Spleen (tissue), 11 donors: ENCODE measurements around the gene DMD. TPM values are rescaled to one million over a fixed set of nuclear protein-coding genes. Genes with fewer than 3 reads are reported as not detected.

Experiments
- DNase-seq: peaks from one replicate; pipeline ENCODE4 v3.0.0-alpha.2; 2020
- H3K27ac ChIP-seq, 8 donors: fragments of 200-600 bp; sonication (generic) in 7 of 8; 1 replicate in 4 of 8; 2 replicates in 4 of 8; pipeline versions ENCODE4 v1.5.0 to v1.8.0; 2016 to 2021; ENCODE audit warnings: inconsistent platforms in 4 of 8, mild to moderate bottlenecking in 4 of 8, moderate library complexity in 1 of 8
- H3K27me3 ChIP-seq, 7 donors: fragments of 200-600 bp; sonication (generic) in 6 of 7; replicated peaks in 1 of 7; 1 replicate in 4 of 7; 2 replicates in 3 of 7; pipeline versions ENCODE4 v1.5.0 to v1.8.0; 2016 to 2021; ENCODE audit warnings: inconsistent platforms in 3 of 7, mild to moderate bottlenecking in 1 of 7
- H3K36me3 ChIP-seq, 6 donors: fragments of 200-600 bp; sonication (generic) in 5 of 6; 1 replicate in 4 of 6; 2 replicates in 2 of 6; pipeline versions ENCODE4 v1.5.0 to v1.8.0; 2016 to 2021; ENCODE audit warnings: inconsistent platforms in 2 of 6
- H3K4me1 ChIP-seq, 6 donors: fragments of 200-600 bp; sonication (generic) in 5 of 6; 1 replicate in 3 of 6; 2 replicates in 3 of 6; pipeline versions ENCODE4 v1.5.0 to v1.8.0; 2016 to 2021; ENCODE audit warnings: inconsistent platforms in 3 of 6
- H3K4me3 ChIP-seq, 8 donors: fragments of 200-600 bp; sonication (generic) in 7 of 8; 1 replicate in 4 of 8; 2 replicates in 4 of 8; pipeline versions ENCODE4 v1.5.0 to v1.8.0; 2016 to 2021; ENCODE audit warnings: inconsistent platforms in 4 of 8, mild to moderate bottlenecking in 4 of 8, moderate library complexity in 2 of 8
- H3K9me3 ChIP-seq, 8 donors: fragments of 200-600 bp; sonication (generic) in 7 of 8; 1 replicate in 4 of 8; 2 replicates in 4 of 8; pipeline versions ENCODE4 v1.5.0 to v1.8.0; 2016 to 2021; ENCODE audit warnings: inconsistent platforms in 4 of 8
- POLR2A ChIP-seq, 3 donors: fragments of 450-650 bp; IDR thresholded peaks; one replicate each; pipeline ENCODE4 v1.5.1; 2017; ENCODE audit warnings: antibody characterized with exemption in 3 of 3, mild to moderate bottlenecking in 1 of 3
- POLR2AphosphoS5 ChIP-seq, 3 donors: sonication (generic); formaldehyde crosslinking; IDR thresholded peaks; one replicate each; pipeline ENCODE4 v1.5.1; 2017; ENCODE audit warnings: antibody characterized with exemption in 3 of 3
- WGBS, 5 donors: extraction: QIAGEN DNeasy Blood & Tissue Kit in 3 of 5; methylation state at CpG; one replicate each; pipeline versions ENCODE4 v1.1.5 to v1.1.7; 2013 to 2018; 5-methylcytosine and 5-hydroxymethylcytosine counted together
- intact Hi-C: fragments of 100-400 bp; cut with DNase I; formaldehyde crosslinking; loops from one replicate; pipeline ENCODE4 v1.15.0; 2023; ENCODE audit warnings: low total_unique reads
- polyA plus RNA-seq, 3 donors: library from polyadenylated mRNA; stranded (reverse); fragments of 200-250 nt; gene quantifications; one replicate each; pipeline ENCODE4 v1.2.1, GENCODE V29; 2013
- total RNA-seq, 7 donors: library from RNA; depleted of rRNA in 3 of 7; stranded (reverse); fragments of >200 nt in 3 of 7; fragmentation: NEBNext Ultra II Directional in 4 of 7; extraction: Animal tissue kit (Norgen Biotek cat#: 25700) in 4 of 7; gene quantifications; one replicate each; pipeline versions ENCODE4 v1.1.0 to v1.2.1, GENCODE V29; 2016 to 2021
- TF ChIP-seq, protein P1 (sequence below), 11 experiments: fragments of 200-600 bp in 7 of 11; fragments of 450-650 bp in 4 of 11; sonication (generic) in 4 of 11; IDR thresholded peaks in 8 of 11; conservative IDR thresholded peaks in 3 of 11; 1 replicate in 7 of 11; 2 replicates in 4 of 11; pipeline versions ENCODE4 v1.4.0 to v1.8.0; 2016 to 2021; ENCODE audit warnings: antibody characterized with exemption in 11 of 11, inconsistent platforms in 4 of 11, mild to moderate bottlenecking in 1 of 11
- donor health status: healthy with polysubstance abuse.
- donor health status: DM: no; HTN: no; CAD: no; lungs with moderate emphysema.
- donor health status: DM: no; HTN: no; CAD: no.
- donor health status: Bipolar disorder and iron deficiency.
- donor health status: healthy.
- donor health status: DM: no; HTN: no; CAD: no.
- donor health status: DM: yes; HTN: yes; CAD: no.

The DMD gene
- total and polyA plus RNA-seq, 10 donors: 1.3 to 11.3 (median 4.4) TPM

DNA sequence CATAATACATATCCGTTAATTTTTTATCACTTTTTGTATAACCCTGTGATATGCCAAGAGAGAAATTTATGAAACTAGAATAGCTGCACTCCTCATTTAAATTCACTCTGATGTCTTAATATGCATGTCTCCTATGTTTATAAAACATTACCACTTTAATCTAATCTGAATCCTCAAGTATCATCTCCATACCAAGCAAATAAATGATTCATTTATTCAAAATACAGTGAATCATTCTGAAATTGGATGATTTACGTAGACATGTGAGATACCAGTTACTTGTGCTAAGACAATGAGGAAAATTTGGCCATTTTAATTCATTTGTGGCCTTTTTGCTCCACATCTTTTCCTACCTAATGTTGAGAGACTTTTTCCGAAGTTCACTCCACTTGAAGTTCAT, 1704.4 kb downstream of the DMD start:
- no peak for TF ChIP-seq POLR2AphosphoS5 (IDR thresholded peaks at IDR 0.05)
- no peaks in the 10 kb centered on the region for H3K9me3 ChIP-seq
- H3K27ac ChIP-seq: no peak overlapping the region
- intact Hi-C loops: no loop called here
- no peak overlapping the region for H3K4me3 ChIP-seq
- H3K4me1 ChIP-seq: no peaks in the 10 kb centered on the region
- no peak for DNase-seq
- WGBS, 5 donors: 72 to 92% (median 86%) methylated on average over 3 of the region's 3 CpGs
- no peaks in the 10 kb centered on the region for H3K36me3 ChIP-seq
- H3K27me3 ChIP-seq: no peaks in the 10 kb centered on the region

DNA sequence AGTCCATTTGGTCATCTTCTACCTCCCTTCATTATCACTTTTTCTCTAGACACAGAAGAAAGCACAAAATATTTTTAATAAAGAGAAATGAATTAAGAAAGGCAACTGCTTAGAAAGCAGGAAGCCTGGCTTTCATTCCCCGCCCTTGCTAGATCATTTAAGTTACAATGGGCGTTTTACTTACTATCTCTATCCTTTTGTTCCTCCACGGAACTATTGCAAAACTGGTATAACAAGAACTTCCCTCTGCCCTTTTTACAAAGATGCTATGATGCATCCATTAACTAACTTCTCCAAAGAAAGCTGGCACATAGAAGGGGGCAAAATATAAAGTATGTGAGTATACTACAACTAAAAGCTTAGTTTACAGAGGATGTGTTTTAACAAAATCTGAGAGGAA, 1705.0 kb downstream of the DMD start:
- WGBS, 5 donors: 43 to 84% (median 58%) methylated on average over 3 of the region's 3 CpGs
- no peaks in the 10 kb centered on the region for H3K36me3 ChIP-seq
- no peaks in the 10 kb centered on the region for H3K9me3 ChIP-seq
- no peak for DNase-seq
- intact Hi-C loops: no loop called here
- no peaks in the 10 kb centered on the region for H3K4me1 ChIP-seq
- H3K4me3 ChIP-seq: no peak overlapping the region
- TF ChIP-seq, protein P1, sequence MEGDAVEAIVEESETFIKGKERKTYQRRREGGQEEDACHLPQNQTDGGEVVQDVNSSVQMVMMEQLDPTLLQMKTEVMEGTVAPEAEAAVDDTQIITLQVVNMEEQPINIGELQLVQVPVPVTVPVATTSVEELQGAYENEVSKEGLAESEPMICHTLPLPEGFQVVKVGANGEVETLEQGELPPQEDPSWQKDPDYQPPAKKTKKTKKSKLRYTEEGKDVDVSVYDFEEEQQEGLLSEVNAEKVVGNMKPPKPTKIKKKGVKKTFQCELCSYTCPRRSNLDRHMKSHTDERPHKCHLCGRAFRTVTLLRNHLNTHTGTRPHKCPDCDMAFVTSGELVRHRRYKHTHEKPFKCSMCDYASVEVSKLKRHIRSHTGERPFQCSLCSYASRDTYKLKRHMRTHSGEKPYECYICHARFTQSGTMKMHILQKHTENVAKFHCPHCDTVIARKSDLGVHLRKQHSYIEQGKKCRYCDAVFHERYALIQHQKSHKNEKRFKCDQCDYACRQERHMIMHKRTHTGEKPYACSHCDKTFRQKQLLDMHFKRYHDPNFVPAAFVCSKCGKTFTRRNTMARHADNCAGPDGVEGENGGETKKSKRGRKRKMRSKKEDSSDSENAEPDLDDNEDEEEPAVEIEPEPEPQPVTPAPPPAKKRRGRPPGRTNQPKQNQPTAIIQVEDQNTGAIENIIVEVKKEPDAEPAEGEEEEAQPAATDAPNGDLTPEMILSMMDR (IDR thresholded peaks at IDR 0.05 in 8 of 11, conservative IDR thresholded peaks at IDR 0.05 in 3 of 11): no peak
- no peak for TF ChIP-seq POLR2A (IDR thresholded peaks at IDR 0.05)
- TF ChIP-seq POLR2AphosphoS5 (IDR thresholded peaks at IDR 0.05): no peak
- H3K27ac ChIP-seq: no peak overlapping the region
- H3K27me3 ChIP-seq: no peaks in the 10 kb centered on the region

DNA sequence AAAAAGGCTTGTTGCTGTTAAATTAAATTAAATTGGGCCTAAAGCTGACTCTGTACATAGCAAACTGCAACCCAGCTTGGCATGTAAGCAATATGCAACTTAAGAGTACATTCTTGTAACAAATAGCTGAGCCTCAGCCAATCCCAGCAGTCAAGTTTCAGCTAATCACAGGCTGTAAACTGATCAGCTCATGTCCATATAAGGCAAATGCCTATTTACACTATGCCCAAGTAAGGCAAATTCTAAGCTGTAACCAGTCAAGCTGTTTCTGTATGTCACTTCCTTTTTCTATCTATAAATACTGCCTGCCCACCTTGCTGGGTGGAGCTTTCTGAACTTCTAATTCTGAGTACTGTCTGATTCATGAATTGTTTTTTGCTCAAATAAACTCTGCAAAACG, 1710.4 kb downstream of the DMD start:
- no peaks in the 10 kb centered on the region for H3K4me1 ChIP-seq
- intact Hi-C loops: no loop called here
- H3K4me3 ChIP-seq: no peak overlapping the region
- no peak for DNase-seq
- no peaks in the 10 kb centered on the region for H3K27me3 ChIP-seq
- TF ChIP-seq, protein P1 (IDR thresholded peaks at IDR 0.05 in 8 of 11, conservative IDR thresholded peaks at IDR 0.05 in 3 of 11): no peak
- TF ChIP-seq POLR2AphosphoS5 (IDR thresholded peaks at IDR 0.05): no peak
- TF ChIP-seq POLR2A (IDR thresholded peaks at IDR 0.05): no peak
- H3K27ac ChIP-seq: no peak overlapping the region
- H3K36me3 ChIP-seq: no peaks in the 10 kb centered on the region
- 25 to 55% (median 38%) methylated on average over 1 of the region's 1 CpG for WGBS, 5 donors
- no peaks in the 10 kb centered on the region for H3K9me3 ChIP-seq

DNA sequence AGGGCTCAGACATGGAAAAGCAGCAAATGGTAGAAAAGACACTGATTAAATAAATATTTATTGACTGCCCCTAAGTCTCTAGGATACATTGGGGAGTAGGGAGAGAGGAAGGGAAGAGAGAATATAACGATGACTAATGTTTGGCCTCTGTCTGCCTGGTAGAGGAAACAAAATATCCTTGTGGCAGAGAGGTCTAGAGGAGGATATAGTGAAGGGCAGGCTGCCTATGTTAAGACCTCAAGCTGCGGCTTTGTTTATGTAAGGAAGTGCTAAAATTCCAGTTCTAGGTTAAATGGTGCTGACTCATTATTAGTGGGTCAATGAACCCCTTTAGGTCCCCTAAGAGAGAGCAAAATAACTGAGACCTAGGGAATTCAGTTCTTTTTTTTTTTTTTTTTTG, 1712.2 kb downstream of the DMD start:
- no peaks in the 10 kb centered on the region for H3K4me1 ChIP-seq
- H3K27ac ChIP-seq: no peak overlapping the region
- no peak overlapping the region for H3K4me3 ChIP-seq
- WGBS, 5 donors: 33 to 62% (median 57%) methylated on average over 2 of the region's 2 CpGs
- H3K36me3 ChIP-seq: no peaks in the 10 kb centered on the region
- H3K9me3 ChIP-seq: no peaks in the 10 kb centered on the region
- intact Hi-C loops: no loop called here
- H3K27me3 ChIP-seq: no peaks in the 10 kb centered on the region
- DNase-seq: no peak
- TF ChIP-seq POLR2AphosphoS5 (IDR thresholded peaks at IDR 0.05): no peak
- TF ChIP-seq POLR2A (IDR thresholded peaks at IDR 0.05): no peak
- TF ChIP-seq, protein P1 (IDR thresholded peaks at IDR 0.05 in 8 of 11, conservative IDR thresholded peaks at IDR 0.05 in 3 of 11): no peak

DNA sequence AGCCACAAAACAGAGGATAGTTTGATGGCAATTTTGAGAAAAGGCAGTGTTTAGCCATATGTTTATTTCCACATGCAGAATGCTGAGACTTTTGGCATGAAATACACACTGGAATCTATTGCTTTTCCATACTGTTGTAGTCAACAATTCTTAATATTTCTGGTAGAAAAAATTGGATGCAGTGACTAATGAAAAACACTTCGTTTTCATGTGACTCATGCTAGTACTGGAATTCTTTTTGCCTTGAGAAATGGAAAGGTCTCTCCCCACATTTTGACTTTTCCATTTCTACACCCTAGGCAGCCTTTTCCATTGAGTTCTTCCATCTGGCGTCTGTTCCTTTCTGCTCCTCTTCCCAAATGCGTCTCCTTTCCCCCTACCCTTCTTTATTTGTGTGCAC, 1714.3 kb downstream of the DMD start:
- Histone ChIP-seq H3K4me3 (no peak overlapping the region), H3K27ac (no peak overlapping the region), H3K36me3 (no peaks in the 10 kb centered on the region), H3K9me3 (no peaks in the 10 kb centered on the region), H3K4me1 (no peaks in the 10 kb centered on the region), H3K27me3 (no peaks in the 10 kb centered on the region)
- 63 to 81% (median 67%) methylated on average over 3 of the region's 3 CpGs for WGBS, 5 donors
- TF ChIP-seq POLR2AphosphoS5 (IDR thresholded peaks at IDR 0.05) (no peak), POLR2A (IDR thresholded peaks at IDR 0.05) (no peak)
- TF ChIP-seq, protein P1 (IDR thresholded peaks at IDR 0.05 in 8 of 11, conservative IDR thresholded peaks at IDR 0.05 in 3 of 11): no peak
- intact Hi-C loops: no loop called here
- no peak for DNase-seq
